DOHH2 (cell line): Measurements from ENCODE around the gene HELT.

Experiments used
- CTCF ChIP-seq: fragments of 200-600 bp; sonication (generic); IDR thresholded peaks from one replicate; pipeline ENCODE4 v1.5.1; 2014; ENCODE audit warnings: antibody characterized with exemption, mild to moderate bottlenecking, low read depth, low read length; ENCODE audit not compliant: poor library complexity, severe bottlenecking
- EZH2phosphoT487 ChIP-seq: fragments of 200-600 bp; sonication (generic); IDR thresholded peaks from 2 replicates; pipeline ENCODE4 v1.6.1; 2017; ENCODE audit warnings: borderline replicate concordance, mild to moderate bottlenecking, antibody characterized with exemption, low read length, moderate library complexity, mixed read lengths

GRCh38 chr4:184969610-184970009 is 48.7 kb upstream of the HELT start:
- TF ChIP-seq CTCF (no peak), EZH2phosphoT487 (no peak)
